Renal cortical epithelial cell (primary cell): ENCODE data around the gene EPN1. TPM values are rescaled to one million over a fixed set of nuclear protein-coding genes. Genes with fewer than 3 reads are reported as not detected.

Experiments
- DNase-seq: peaks from one replicate; pipeline ENCODE4 v3.0.0-alpha.2; 2011; ENCODE audit warnings: low read depth
- total RNA-seq: library from RNA; depleted of rRNA; stranded (reverse); fragments of >200 nt; gene quantifications from 2 replicates; pipeline ENCODE4 v1.2.3, GENCODE V29; 2014

The EPN1 gene
- total RNA-seq = 42.4 and 248 TPM in 2 replicates

- peak; percentile 85 for DNase-seq
Observed at GRCh38 chr19:55674841-55675660, at the start of gene EPN1. EPN1 (plus strand) TSS chr19:55675226; CDS start chr19:55678628, 3,402 bp downstream.

- DNase-seq = no peak
Observed at GRCh38 chr19:55626350-55626749, 48.7 kb upstream of the EPN1 start.

DNA sequence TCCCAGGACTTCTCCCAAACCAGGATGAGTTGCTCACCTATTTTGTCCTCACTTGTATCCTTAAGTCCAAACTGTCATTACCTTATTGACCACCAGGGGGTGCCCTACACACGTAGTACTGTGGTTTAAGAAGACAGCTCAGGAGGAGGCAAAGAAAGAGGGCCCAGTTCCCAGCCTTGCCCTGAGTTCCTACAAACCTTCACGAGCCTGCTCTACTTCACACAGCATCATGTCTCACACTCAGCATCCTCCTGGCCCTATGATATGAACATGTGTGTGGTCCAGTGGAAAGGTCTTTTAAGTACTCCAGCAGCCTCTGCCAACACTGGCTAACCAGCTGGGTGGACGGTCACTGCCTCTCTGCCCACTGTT is 42.6 kb upstream of the EPN1 start:
- DNase-seq = peak; percentile 96

DNA sequence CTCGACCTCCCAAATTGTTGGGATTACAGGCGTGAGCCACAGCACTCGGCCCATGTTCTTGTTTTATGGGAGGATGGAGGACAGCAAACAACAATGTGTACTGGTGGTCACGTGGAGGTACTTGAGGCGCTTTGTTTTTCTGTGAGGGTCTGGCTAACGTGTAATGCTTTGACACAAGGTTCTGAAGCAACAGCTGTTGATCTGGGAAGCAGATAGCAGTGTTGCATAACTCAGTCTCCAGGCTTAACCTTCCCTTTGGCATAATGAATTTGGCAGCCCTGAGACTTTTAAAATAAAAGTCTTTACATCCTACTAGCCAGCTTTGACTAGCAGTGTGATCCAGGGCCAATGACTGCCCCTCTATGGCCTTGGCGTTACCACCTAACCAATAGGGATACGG is 41.2 kb upstream of the EPN1 start:
- no peak for DNase-seq

DNA sequence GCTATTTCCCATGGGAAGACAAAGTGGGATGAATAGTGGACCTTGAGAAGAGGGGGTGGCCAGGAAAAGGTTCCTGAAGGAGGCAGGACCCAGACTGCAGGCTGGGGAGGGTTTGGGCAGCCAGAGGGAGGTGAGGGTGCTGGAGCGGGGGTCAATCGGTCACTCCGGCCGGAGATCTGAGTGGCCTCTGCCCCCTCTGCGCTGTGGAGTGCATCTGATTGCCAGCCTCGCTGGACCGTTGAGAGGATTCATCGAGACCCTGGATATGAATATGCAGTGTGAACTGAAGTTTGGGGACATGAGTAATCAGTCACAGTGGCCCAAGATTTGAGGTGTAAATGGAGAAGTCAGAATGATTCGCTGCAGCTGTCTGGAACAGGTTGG is 39.7 kb upstream of the EPN1 start:
- no peak for DNase-seq

DNA sequence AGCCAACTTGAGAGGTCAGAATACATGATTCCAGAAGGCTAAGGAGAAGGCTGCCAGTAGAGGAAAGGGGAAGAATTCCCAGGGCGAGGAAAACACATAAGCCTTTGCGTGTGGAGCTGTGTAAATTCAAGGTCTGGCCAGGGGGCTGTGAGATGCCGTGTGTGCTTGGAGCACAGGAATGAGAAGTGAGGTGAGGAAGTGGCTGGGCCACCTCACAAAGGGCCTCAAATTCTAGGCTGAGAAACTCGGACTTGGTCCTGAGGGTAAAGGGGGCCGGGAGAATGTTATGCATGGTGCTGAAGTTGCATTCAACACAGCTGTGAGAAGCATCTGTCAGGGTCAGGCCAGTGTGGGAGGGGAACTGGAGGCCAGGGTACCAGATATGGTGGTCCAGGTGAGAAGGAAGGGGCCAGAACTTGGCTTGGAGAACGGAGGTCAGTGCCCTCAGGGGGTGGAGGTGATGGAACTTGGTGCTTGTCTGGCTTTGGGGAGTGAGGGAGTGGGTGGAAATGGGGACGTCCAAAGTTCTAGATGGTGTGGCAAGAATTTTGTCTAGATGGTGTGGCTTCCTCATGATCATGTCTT is 39.1 kb upstream of the EPN1 start:
- DNase-seq = no peak

DNA sequence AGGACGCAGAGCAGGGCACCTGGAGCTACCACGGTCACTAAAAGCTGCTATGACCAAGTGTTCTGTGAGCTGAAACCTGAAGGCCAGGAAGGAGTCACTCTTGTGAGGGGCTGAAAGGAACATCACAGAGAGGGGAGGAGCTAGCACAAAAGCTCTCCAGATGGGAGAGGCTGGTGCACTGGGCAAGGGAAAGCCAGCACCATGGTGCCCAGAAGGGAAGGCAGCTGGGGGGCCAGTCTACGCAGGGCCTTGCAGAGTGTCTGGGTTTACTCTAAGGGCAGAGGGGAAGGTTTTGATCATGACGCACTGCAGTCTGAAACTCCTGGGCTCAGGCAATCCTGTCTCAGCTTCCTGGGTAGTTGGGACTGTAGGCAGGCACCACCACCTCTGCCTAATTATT is 38.3 kb upstream of the EPN1 start:
- no peak for DNase-seq

DNA sequence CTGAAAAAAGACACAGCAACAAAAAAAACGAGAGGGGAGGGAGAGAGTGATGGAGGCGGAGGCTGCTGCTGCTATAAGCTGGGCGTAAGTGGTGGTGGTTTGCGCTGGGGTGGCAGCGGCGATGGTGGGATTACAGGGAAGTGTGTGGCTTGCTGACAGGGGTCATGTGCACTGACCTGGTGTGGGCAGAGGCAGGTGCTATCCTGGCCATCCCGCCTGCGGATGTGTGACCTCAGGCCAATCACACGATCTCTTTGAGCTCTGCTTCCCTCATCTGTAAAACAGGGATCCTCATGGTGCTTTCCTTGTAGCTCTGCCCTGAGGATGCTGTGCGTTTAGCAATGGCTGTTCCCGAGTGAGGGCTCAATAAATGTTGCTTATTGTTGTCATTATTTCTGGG is 37.5 kb upstream of the EPN1 start:
- no peak for DNase-seq

GRCh38 chr19:55638864-55639359 is 36.1 kb upstream of the EPN1 start:
- DNase-seq = no peak

DNA sequence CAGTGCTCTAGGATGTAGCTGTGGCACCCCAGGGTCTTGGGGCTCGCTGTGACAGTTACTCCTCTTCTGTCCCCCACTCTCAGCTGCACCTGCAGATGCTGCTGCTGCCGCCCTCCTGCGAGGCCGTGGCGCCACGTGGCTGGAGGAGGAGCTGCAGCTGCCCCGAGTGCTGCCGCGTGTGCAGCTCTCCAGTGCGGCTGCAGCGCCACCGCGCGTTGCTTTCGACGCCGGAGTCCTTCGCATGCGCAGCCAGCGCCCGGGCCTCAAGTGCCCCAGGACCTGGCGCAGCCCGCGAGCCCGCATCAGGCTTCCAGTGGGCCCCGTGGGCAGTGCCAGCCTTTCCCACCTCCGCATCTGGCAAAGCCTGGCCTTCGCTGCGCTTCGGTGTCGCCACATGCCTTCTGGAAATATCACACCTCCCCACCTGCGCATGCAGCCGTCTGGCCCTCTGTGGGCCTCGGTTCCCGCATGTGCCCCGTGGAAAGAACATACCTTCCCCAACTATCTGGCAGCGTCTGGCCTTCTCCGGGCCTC is 34.9 kb upstream of the EPN1 start:
- DNase-seq = peak; percentile 38

- DNase-seq = peak; percentile 65
Observed at GRCh38 chr19:55640577-55641425, 34.2 kb upstream of the EPN1 start, which contains the start of gene ZNF580. ZNF580 (plus strand) TSS chr19:55641002; CDS start chr19:55642509, 1,507 bp downstream.

DNA sequence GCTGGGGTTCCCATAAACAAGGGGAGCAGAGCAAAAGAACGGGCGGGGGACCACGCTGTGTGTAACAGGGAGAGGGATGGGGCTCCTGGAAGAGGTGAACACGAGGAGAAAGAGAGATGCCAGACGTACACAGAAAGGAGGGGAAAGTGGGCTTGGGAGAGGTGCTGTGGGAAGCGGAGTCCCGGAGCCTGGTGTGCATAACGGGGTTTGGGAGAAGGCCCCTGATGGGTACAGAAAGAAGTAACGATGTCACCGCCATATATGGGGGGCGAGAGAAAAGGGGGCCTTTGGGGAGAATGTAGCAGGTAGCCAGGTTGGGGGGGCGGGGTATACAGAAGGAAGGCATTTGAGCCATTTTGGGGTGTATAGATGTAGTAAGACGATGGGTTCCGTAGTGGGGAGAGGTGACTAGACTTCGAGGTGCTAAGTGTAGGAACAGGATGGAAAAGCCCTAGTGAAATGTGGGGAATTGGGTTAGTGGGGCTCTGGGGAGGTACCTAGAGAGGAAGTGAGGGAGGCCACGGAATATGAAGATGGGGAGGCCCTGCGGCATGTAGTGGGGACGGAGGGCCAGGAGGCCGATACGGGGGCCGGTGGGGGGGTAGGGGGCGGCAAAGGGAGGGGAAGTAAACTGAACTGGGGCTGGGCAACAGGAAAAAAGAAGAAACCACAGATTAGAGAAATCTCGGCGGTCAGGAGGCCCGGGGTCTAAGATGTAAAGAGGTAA is 33.4 kb upstream of the EPN1 start:
- DNase-seq = no peak

GRCh38 chr19:55642153-55643002 is 32.6 kb upstream of the EPN1 start:
- DNase-seq = no peak

- DNase-seq = peak; percentile 72
Observed at GRCh38 chr19:55643003-55643886, 31.8 kb upstream of the EPN1 start, which contains the start of gene ZNF581. ZNF581 (plus strand) TSS chr19:55643649; CDS start chr19:55644572, 923 bp downstream.

- DNase-seq = no peak
Observed at GRCh38 chr19:55643887-55644176, 31.2 kb upstream of the EPN1 start.

DNA sequence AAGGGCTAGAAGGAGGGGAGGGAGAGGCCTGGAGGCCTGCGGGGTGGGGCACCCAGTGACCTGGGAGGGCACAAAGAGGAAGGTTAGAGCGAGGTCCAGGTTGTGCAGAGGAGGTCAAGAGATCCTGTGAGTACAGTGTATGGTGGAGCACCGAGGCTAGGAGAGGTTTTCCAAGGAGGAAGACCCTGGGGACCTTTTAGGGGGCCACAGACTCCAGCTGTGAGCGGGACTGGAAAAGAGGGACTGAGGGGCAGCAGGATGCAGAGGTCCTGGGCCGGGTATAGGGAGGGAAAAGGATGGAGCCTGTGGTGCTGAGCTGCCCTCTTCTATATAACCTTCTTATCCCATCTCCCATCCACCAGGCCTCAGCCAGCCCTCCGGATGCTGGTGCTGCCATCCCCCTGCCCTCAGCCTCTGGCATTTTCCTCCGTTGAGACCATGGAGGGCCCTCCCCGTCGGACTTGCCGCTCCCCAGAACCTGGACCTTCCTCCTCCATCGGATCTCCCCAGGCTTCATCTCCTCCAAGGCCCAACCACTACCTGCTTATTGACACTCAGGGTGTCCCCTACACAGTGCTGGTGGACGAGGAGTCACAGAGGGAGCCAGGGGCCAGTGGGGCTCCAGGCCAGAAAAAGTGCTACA is 30.7 kb upstream of the EPN1 start:
- no peak for DNase-seq

DNA sequence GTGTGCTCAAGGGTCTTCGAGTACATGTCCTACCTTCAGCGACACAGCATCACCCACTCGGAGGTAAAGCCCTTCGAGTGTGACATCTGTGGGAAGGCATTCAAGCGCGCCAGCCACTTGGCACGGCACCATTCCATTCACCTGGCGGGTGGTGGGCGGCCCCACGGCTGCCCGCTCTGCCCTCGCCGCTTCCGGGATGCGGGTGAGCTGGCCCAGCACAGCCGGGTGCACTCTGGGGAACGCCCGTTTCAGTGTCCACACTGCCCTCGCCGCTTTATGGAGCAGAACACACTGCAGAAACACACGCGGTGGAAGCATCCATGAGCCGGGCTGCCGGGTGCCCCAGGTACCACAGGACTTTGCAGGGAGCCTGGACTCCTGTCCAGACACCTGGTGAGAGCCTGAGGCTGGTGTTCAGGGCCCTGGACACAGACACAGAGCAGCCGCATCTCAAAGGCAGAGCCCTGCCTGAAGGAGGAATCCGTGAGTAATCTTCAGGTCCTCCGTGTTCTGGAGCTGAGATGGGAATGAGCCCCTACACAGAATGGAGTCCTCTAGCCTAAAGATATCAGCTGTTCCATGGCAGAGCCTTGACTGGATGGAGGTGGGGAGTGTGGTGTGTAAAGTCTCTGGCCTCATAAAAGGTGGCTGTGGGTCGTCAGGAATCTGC is 30.0 kb upstream of the EPN1 start:
- DNase-seq = no peak

GRCh38 chr19:55645512-55645881 is 29.5 kb upstream of the EPN1 start:
- DNase-seq = no peak
